HG03354 (cell line): Measurements from ENCODE around the gene TUFM.

Source experiments
- ATAC-seq: cut with Tn5 transposase; IDR thresholded peaks from one replicate; pipeline ENCODE4 v1.9.1; 2021; ENCODE audit warnings: mild to moderate bottlenecking; ENCODE audit not compliant: unreplicated experiment, poor library complexity, severe bottlenecking

Gene TUFM

DNA sequence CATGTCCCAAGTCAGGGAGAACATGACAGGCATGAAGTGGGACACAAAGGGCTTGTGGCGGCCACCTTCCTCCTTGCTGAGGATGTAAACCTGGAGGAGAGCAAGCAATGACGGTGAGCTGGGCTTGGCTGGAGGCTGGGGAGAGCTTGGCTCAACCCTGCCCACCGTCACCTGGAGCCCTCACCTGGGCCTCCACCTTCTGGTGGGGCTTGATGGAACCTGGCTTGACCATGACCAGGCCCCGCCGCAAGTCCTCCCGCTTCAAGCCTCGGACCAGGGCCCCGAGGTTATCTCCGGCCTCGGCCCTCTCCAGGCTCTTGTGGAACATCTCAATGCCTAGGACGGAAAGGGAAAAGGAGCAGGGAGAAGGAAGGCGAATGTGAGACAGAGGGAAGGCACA, 2.4 kb downstream of the TUFM start:
- ATAC-seq = no peak

DNA sequence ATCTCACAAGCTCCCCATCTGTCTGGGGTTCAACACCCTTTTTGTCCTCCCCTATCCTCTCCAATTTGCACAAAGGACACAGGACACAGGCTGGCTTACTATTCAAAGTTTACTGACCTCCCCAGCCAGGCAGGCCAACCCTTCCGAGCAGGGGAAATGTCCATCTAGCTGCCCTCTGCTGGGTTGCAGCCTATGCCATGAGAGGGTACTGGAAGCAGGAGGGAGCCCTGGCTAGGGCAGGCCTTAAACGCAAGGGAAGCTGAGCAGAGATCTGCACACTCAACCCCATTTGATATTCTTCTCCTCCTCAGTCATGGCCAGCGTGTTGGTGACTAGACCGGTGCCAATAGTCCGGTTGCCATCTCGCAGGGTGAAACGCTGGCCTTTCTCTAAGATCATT, 3.5 kb downstream of the TUFM start:
- ATAC-seq = no peak

DNA sequence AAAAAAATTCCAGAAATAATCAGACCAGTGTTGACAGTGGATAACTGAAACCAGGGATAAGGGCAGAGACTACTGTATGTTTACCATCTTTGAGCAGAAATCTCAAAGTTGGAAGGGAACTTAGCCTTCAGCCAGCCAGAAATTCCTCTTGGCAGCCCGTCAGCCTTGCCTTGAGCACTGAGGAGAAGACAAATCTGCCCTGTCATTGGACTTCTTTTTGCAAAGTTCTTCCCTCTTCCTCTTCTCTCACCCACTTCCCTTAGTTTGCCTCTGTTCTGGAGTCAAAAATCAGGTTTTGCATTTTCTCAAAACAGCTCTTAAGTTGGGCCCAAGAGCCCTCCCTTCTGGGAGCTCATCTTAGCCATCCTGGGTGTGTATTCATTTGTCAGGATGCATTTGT, 6.2 kb downstream of the TUFM start:
- ATAC-seq = no peak

GRCh38 chr16:28839004-28839639, 7.0 kb downstream of the TUFM start:
- ATAC-seq = no peak

DNA sequence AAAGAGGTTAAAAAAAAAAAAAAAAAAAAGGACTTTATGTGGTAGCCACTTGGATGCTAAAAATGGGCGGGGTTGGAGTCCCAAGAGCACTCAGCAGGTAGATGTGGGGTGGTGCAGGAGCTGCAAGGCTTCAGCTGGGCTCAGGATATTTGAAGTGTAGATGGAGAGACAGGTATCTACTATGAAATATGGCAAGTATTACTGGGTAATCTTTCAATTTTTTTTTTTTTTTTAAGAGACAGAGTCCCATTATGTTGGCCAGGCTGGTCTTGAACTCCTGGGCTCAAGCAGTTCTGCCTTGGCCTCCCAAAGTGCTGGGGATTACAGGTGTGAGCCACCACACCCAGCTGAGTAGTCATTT, 7.6 kb downstream of the TUFM start:
- no peak for ATAC-seq

DNA sequence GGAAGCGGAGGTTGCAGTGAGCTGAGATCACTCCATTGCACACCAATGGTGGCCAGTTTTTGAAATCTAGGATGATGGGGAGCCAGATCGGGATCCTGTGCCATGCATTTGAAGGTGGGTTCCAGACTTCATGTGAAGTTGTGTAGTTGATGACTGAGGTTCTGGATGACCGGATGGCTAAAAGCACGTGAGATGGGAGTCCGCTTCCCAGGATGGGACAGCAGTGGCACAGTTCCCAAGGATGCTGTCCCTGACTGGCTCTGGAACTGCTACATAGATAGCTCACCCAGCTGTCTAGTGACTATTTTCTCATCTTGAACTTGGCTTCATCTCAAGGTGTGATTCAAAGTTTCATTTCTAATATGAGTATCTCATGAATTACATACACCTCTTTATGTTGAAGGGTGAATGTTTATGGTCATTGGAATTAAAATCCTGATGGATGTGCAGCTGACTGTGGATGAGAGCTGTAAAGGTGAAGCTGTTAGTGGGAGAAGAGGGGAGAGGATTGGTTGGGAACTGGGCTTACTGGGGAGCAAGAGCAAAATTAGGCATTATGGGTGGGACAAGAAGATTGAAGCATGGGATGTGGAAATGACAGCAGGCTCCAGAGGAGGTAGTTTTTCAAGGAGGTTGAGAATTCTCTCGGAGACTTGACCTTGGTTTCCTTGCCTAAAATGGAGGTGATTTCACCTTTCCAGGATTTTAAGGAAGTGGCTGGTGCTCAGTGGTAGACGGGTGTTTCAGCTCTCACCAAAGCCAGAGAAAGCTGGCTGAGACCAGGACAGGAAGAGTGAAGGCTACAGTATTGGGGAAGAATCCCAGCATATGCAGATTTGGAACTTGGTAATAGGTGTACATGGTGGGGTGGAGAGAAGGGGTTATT, 8.2 kb downstream of the TUFM start:
- no peak for ATAC-seq

DNA sequence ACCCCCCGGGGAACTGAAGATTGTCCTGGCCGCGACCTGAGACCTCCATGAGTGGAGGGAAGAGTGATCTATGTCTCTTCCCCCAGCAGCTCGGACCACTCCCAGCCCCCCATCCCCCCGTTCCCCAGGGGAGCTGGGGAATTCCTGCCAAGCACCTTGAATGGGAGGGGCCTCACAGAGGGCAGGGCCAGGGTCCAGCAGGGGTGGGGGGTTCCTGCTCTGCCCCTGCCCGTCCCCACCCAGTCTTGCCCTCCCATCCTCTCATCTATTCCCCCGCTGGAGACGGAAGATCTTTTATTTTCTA, 9.4 kb downstream of the TUFM start:
- no peak for ATAC-seq

- no peak for ATAC-seq
Measured at GRCh38 chr16:28835864-28836760, 10.0 kb downstream of the TUFM start.

DNA sequence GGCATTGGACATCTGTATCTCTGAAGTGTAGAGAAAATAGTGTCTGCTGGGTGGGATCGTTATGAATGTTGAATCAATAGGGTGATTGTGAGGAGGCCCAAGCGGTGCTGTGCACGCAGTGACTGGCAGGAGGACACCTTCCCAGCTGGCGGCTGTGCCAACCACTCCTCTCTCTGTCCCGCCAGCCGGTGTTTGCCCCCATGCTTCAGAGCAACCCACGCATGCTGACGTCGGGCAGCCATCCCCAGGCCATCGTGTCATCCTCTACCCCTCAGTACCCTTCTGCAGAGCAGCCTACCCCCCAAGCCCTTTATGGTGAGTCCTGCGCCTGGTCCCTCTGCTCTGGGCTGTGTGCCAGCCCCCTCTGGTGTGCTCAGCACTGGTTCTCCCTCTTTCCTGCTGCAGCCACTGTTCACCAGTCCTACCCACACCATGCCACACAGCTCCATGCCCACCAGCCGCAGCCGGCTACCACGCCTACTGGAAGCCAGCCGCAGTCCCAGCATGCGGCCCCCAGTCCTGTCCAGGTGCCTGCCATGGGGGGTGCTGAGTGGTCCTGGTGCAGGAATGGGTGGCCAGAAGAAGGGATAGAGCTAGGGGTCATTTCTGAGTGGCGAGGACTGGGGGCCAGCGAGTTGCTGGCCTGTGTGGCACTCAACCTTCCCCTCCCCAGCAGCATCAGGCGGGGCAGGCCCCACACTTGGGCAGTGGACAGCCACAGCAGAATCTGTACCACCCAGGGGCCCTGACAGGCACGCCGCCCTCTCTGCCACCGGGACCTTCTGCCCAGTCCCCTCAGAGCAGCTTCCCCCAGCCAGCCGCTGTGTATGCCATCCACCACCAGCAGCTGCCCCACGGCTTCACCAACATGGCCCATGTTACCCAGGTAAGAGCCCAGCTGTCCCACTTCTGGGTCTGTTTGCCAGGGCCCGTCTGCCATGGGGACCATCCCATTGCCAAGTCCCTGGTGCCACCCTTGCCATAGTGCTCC, 11.0 kb downstream of the TUFM start:
- no peak for ATAC-seq

DNA sequence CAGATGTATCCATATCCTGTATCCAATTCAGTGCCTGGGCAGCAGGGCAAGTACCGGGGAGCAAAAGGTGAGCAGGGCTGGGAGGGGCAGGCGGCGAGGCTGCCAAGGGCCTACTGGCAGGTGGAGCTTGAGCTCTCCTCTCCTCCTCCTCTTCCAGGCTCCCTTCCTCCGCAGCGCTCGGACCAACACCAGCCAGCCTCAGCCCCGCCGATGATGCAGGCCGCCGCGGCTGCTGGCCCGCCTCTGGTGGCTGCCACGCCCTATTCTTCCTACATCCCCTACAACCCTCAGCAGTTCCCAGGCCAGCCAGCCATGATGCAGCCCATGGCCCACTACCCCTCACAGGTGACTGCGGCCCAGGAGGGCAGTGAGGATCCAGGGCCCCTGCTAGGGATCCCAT, 11.8 kb downstream of the TUFM start:
- ATAC-seq = no peak

- no peak for ATAC-seq
Measured at GRCh38 chr16:28830531-28830930, 15.6 kb downstream of the TUFM start.

DNA sequence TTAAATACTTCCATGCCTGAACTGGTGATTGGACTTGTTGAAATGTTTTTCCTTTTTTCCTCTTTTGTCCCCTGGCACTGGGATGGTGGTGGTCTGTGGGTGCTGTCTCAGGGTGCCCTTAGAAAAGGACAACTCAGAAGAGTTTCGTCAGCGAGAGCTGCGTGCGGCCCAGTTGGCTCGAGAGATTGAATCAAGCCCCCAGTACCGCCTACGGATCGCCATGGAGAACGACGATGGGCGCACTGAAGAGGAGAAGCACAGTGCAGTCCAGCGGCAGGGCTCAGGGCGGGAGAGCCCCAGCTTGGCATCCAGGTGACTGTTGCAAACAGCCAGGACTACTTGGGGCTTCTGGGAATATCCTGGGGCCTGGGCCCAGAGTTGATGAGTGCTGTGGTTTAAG, 16.4 kb downstream of the TUFM start:
- no peak for ATAC-seq

DNA sequence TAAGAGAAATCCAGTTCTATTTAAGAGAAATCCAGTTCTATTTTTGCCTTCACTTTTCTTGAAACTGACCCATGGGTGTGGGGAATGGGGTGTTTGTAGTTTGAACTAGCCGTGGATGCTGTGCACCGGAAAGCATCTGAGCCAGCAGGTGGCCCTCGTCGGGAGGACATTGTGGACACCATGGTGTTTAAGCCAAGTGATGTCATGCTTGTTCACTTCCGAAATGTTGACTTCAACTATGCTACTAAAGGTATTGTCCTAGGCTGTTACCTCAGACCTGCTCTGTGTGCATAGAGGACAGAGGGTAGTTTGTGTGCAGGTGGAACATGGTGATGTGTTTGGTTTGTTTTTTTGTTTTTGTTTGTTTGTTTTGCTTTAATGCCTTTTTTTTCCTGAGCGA, 20.0 kb downstream of the TUFM start:
- ATAC-seq = no peak

GRCh38 chr16:28824717-28824973, 21.5 kb downstream of the TUFM start:
- no peak for ATAC-seq

DNA sequence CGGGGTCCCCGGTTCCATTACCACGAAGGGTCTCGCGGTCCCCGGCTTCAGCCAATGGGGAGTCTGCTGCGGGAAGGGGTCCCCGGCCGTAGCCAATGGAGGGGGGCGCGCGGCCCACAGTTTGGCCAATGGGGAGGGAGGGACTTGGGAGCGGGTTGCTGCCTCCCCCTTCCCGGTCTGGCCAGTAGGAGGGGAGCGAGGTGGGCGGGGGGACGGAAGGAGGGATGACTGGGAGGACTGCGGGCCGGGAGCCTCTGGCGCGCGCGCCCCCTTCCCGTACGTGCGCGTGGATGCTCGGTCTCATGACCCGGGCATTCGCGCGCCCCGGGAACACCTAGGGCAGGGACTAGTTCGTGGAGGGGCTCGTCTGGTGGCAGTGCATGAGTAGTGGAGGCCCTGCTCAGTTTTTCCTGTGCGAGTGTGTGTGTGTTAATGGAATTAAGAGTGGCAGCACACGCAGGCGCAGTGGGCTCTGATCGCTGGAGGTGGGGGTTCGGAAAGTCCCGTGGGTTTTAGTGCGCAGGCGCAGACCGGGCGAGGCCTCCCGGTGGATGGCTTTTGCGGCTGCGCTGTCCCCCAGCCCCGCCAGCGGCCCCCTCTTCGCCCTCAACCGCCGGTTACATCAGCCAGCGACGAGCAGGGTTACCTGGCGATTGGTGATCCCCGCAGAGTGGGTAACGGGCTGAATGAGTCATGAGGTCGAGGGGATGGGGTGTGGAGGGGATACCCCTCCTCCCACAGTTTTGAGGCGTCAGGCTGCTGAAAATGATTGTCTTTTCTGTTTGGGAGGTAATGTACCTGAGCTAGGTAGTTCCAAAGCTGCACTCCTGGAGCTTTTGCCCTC, 22.1 kb downstream of the TUFM start:
- ATAC-seq = peak; percentile 69

- peak; percentile 21 for ATAC-seq
Measured at GRCh38 chr16:28823291-28823872, 22.8 kb downstream of the TUFM start.

GRCh38 chr16:28822520-28823290, 23.4 kb downstream of the TUFM start, which contains the start of gene ATXN2L:
Gene ATXN2L (plus strand): TSS chr16:28822999. CDS start chr16:28823260, 261 bp downstream.
- peak; percentile 59 for ATAC-seq
